Neural cell (in vitro differentiated cells): ENCODE measurements around the gene MAST4. TPM values are rescaled to one million over a fixed set of nuclear protein-coding genes. Genes with fewer than 3 reads are reported as not detected.

Experiments used
- H2AFZ ChIP-seq: fragments of 200-600, 300-800 bp; sonication (generic), shearing (Covaris generic); 2 replicates; pipeline ENCODE4 v1.6.0; 2014; ENCODE audit warnings: low read depth, mild to moderate bottlenecking, antibody characterized with exemption, low read length, moderate library complexity
- H3F3A ChIP-seq: fragments of 200-600 bp; shearing (Covaris generic); 2 replicates; pipeline ENCODE4 v1.6.1; 2016; ENCODE audit warnings: mild to moderate bottlenecking, moderate library complexity, mixed read lengths, antibody characterized with exemption, low read length; ENCODE audit not compliant: insufficient read depth, poor library complexity, severe bottlenecking
- H3K27ac ChIP-seq: fragments of 200-600, 300-800 bp; sonication (generic), shearing (Covaris generic); 2 replicates; pipeline ENCODE4 v1.5.1; 2014; ENCODE audit warnings: mild to moderate bottlenecking, low read length, moderate library complexity
- H3K27me3 ChIP-seq: fragments of 300-800, 200-600 bp; sonication (generic), shearing (Covaris generic); 2 replicates; pipeline ENCODE4 v1.6.0; 2014; ENCODE audit warnings: mild to moderate bottlenecking, low read depth, low read length, moderate library complexity; ENCODE audit not compliant: insufficient read depth
- H3K36me3 ChIP-seq: fragments of 300-800, 200-600 bp; sonication (generic), shearing (Covaris generic); 2 replicates; pipeline ENCODE4 v1.5.1; 2014; ENCODE audit warnings: mild to moderate bottlenecking, antibody characterized with exemption, low read length, moderate library complexity; ENCODE audit not compliant: insufficient read depth
- H3K4me2 ChIP-seq: fragments of 300-800, 200-600 bp; sonication (generic), shearing (Covaris generic); 2 replicates; pipeline ENCODE4 v1.6.0; 2014; ENCODE audit warnings: mild to moderate bottlenecking, low read length
- H3K4me3 ChIP-seq: fragments of 300-800, 200-600 bp; sonication (generic), shearing (Covaris generic); 2 replicates; pipeline ENCODE4 v1.5.1; 2014; ENCODE audit warnings: mild to moderate bottlenecking, low read length, moderate library complexity
- H3K79me2 ChIP-seq: fragments of 200-600 bp; shearing (Covaris generic); replicated peaks from 2 replicates; pipeline ENCODE4 v1.6.0; 2014; ENCODE audit warnings: mild to moderate bottlenecking, low read length, moderate library complexity; ENCODE audit not compliant: insufficient read depth
- H3K9ac ChIP-seq: fragments of 300-800, 200-600 bp; sonication (generic), shearing (Covaris generic); 2 replicates; pipeline ENCODE4 v1.6.1; 2016; ENCODE audit warnings: mild to moderate bottlenecking, low read length, mixed read lengths
- H3K9me2 ChIP-seq: fragments of 200-600 bp; shearing (Covaris generic); 2 replicates; pipeline ENCODE4 v1.6.1; 2016; ENCODE audit warnings: mild to moderate bottlenecking, low read length, mixed read lengths; ENCODE audit not compliant: insufficient read depth
- H3K9me3 ChIP-seq: fragments of 200-600, 300-800 bp; sonication (generic), shearing (Covaris generic); 2 replicates; pipeline ENCODE4 v1.6.1; 2016; ENCODE audit warnings: mild to moderate bottlenecking, mixed run types, low read length, moderate library complexity, mixed read lengths
- H4K20me1 ChIP-seq: fragments of 200-600 bp; shearing (Covaris generic); 2 replicates; pipeline ENCODE4 v1.6.1; 2016; ENCODE audit warnings: mild to moderate bottlenecking, mixed run types; ENCODE audit not compliant: insufficient read depth
- CTCF ChIP-seq: fragments of 450-650 bp; IDR thresholded peaks from 2 replicates; pipeline ENCODE4 v1.5.1; 2014; ENCODE audit warnings: antibody characterized with exemption, mild to moderate bottlenecking, moderate library complexity; ENCODE audit not compliant: poor library complexity, severe bottlenecking
- EP300 ChIP-seq: fragments of 450-650 bp; conservative IDR thresholded peaks from 2 replicates; pipeline ENCODE4 v1.6.1; 2014; ENCODE audit warnings: antibody characterized with exemption, mild to moderate bottlenecking, moderate library complexity; ENCODE audit not compliant: poor library complexity, severe bottlenecking
- EZH2 ChIP-seq: fragments of 200-600, 300-800 bp; shearing (Covaris generic), sonication (generic); IDR thresholded peaks from 2 replicates; pipeline ENCODE4 v1.6.1; 2014; ENCODE audit warnings: antibody characterized with exemption, low read length, borderline replicate concordance, mild to moderate bottlenecking; ENCODE audit not compliant: insufficient read depth, poor library complexity, severe bottlenecking
- MXI1 ChIP-seq: fragments of 450-650 bp; conservative IDR thresholded peaks from 2 replicates; pipeline ENCODE4 v1.6.1; 2014; ENCODE audit warnings: antibody characterized with exemption, mild to moderate bottlenecking; ENCODE audit not compliant: poor library complexity, severe bottlenecking
- POLR2AphosphoS5 ChIP-seq: IDR thresholded peaks from 2 replicates; pipeline ENCODE4 v1.6.1; 2012
- RAD21 ChIP-seq: fragments of 450-650 bp; conservative IDR thresholded peaks from 2 replicates; pipeline ENCODE4 v1.6.1; 2014; ENCODE audit warnings: antibody characterized with exemption, mild to moderate bottlenecking, moderate library complexity
- REST ChIP-seq: IDR thresholded peaks from 2 replicates; pipeline ENCODE4 v1.6.1; 2012; ENCODE audit warnings: borderline replicate concordance
- SMC3 ChIP-seq: fragments of 450-650 bp; conservative IDR thresholded peaks from 2 replicates; pipeline ENCODE4 v1.6.1; 2014; ENCODE audit warnings: antibody characterized with exemption, mild to moderate bottlenecking, moderate library complexity; ENCODE audit not compliant: poor library complexity
- TAF1 ChIP-seq: IDR thresholded peaks from 2 replicates; pipeline ENCODE4 v1.6.1; 2012; ENCODE audit warnings: low read depth
- polyA plus RNA-seq: library from polyadenylated mRNA; depleted of rRNA; stranded (reverse); fragments of >200 nt; gene quantifications from 2 replicates; pipeline ENCODE4 v1.2.3, GENCODE V29; 2014

MAST4 gene
- polyA plus RNA-seq, 1 donor from 2014 or later, result 2.3 TPM

DNA sequence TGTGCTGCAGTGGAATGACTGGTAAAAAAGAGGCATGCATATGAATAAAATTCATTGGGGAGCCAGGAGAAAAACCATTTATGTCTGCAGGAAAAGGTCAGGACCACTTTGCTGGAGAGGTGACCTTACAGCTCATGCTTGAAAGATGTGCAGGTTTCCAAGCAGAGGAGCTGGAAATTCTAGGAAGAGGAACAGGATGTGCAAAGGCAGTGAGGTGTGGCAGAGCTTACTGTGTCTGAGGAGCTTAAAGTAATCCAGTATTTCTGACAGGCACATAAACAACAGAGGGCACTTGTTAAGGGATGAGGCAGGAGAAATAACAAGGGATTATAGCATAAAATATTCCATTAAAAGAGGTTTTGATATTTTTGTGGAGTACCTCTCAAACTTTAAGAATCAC is 397.3 kb downstream of the MAST4 start:
- H3K36me3 ChIP-seq, result no peaks in the 10 kb centered on the region
- no peak overlapping the region for H2AFZ ChIP-seq
- H3K4me3 ChIP-seq, result no peak overlapping the region
- H3K9me3 ChIP-seq, result no peaks in the 10 kb centered on the region
- TF ChIP-seq CTCF, result no peak
- no peak for TF ChIP-seq POLR2AphosphoS5
- TF ChIP-seq TAF1, result no peak
- TF ChIP-seq RAD21, result no peak
- TF ChIP-seq SMC3, result no peak
- no peak for TF ChIP-seq MXI1
- no peak for TF ChIP-seq REST
- no peak for TF ChIP-seq EZH2
- TF ChIP-seq EP300, result no peak
- H4K20me1 ChIP-seq, result no peaks in the 10 kb centered on the region
- no peaks in the 10 kb centered on the region for H3F3A ChIP-seq
- H3K27ac ChIP-seq, result no peak overlapping the region
- no peaks in the 10 kb centered on the region for H3K79me2 ChIP-seq
- H3K9me2 ChIP-seq, result no peaks in the 10 kb centered on the region
- H3K4me2 ChIP-seq, result no peak overlapping the region
- no peaks in the 10 kb centered on the region for H3K27me3 ChIP-seq
- no peak overlapping the region for H3K9ac ChIP-seq

DNA sequence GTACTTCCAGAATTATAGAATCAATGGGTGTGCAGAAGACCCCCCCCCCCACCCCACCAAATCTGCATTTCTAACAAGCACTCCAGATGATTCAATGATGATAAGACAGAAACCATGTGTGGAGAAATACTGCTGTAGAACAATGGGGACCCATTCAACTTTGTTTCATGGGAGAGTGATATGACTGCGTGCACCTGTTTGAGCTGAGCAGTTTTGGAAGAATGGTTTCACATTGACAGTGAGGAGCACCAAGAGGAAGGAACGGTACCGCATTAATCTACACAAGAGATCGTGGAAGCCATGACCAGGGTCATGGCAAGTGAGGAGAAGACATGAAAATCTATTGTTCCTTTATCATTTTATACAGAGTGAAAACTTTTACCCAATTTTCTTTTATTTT is 397.7 kb downstream of the MAST4 start:
- Histone ChIP-seq H3K27me3 (no peaks in the 10 kb centered on the region), H3F3A (no peaks in the 10 kb centered on the region), H3K9me2 (no peaks in the 10 kb centered on the region), H3K36me3 (no peaks in the 10 kb centered on the region), H3K9me3 (no peaks in the 10 kb centered on the region), H3K4me2 (no peak overlapping the region), H3K4me3 (no peak overlapping the region), H3K9ac (no peak overlapping the region), H4K20me1 (no peaks in the 10 kb centered on the region), H3K27ac (no peak overlapping the region), H3K79me2 (no peaks in the 10 kb centered on the region), H2AFZ (no peak overlapping the region)
- TF ChIP-seq EZH2, result no peak
- no peak for TF ChIP-seq TAF1
- TF ChIP-seq POLR2AphosphoS5, result no peak
- no peak for TF ChIP-seq MXI1
- no peak for TF ChIP-seq CTCF
- no peak for TF ChIP-seq REST
